ENCODE results near the gene AP4M1.

Gene AP4M1

GRCh38 chr7:100106633-100107032, 5.2 kb downstream of the AP4M1 start:
- in situ Hi-C loops (cut with MboI; ENCODE audit: low sequenced_read_pairs, unreplicated experiment): no loop called here
- TF ChIP-seq CTCF (IDR thresholded peaks at IDR 0.05; ENCODE audit: borderline replicate concordance, control extremely low read depth, extremely low read depth, insufficient read depth, missing control alignments): no peak
- no peak for DNase-seq (ENCODE audit: low spot score)

GRCh38 chr7:100107125-100107737, 5.8 kb downstream of the AP4M1 start:
- TF ChIP-seq CTCF (IDR thresholded peaks at IDR 0.05; ENCODE audit: borderline replicate concordance, control extremely low read depth, extremely low read depth, insufficient read depth, missing control alignments): no peak
- in situ Hi-C loops (cut with MboI; ENCODE audit: low sequenced_read_pairs, unreplicated experiment): no loop called here
- no peak for DNase-seq (ENCODE audit: low spot score)

GRCh38 chr7:100107890-100108289, 6.4 kb downstream of the AP4M1 start:
- in situ Hi-C loops (cut with MboI; ENCODE audit: low sequenced_read_pairs, unreplicated experiment): no loop called here
- no peak for DNase-seq (ENCODE audit: low spot score)
- TF ChIP-seq CTCF (IDR thresholded peaks at IDR 0.05; ENCODE audit: borderline replicate concordance, control extremely low read depth, extremely low read depth, insufficient read depth, missing control alignments): no peak

GRCh38 chr7:100109521-100110163, 8.2 kb downstream of the AP4M1 start:
- TF ChIP-seq CTCF (IDR thresholded peaks at IDR 0.05; ENCODE audit: borderline replicate concordance, control extremely low read depth, extremely low read depth, insufficient read depth, missing control alignments): no peak
- in situ Hi-C loops (cut with MboI; ENCODE audit: low sequenced_read_pairs, unreplicated experiment): no loop called here
- DNase-seq (ENCODE audit: low spot score): no peak

- in situ Hi-C loops (cut with MboI; ENCODE audit: low sequenced_read_pairs, unreplicated experiment): no loop called here
- DNase-seq (ENCODE audit: low spot score): no peak
- no peak for TF ChIP-seq CTCF (IDR thresholded peaks at IDR 0.05; ENCODE audit: borderline replicate concordance, control extremely low read depth, extremely low read depth, insufficient read depth, missing control alignments)
Observed at GRCh38 chr7:100111156-100111555, 9.7 kb downstream of the AP4M1 start.

GRCh38 chr7:100111914-100112313, 10.5 kb downstream of the AP4M1 start:
- no peak for DNase-seq (ENCODE audit: low spot score)
- TF ChIP-seq CTCF (IDR thresholded peaks at IDR 0.05; ENCODE audit: borderline replicate concordance, control extremely low read depth, extremely low read depth, insufficient read depth, missing control alignments): no peak
- in situ Hi-C loops (cut with MboI; ENCODE audit: low sequenced_read_pairs, unreplicated experiment): no loop called here

Measured in GM13976 (cell line).